HG03342 (cell line): ENCODE data around the gene EIF2AK2.
"Not testable (repeated sequence)": the region's sequence is repeated elsewhere in the genome, so short reads cannot be mapped to it uniquely, and the experiment has no call there.

Experiments used
- ATAC-seq: cut with Tn5 transposase; IDR thresholded peaks from one replicate; pipeline ENCODE4 v1.9.1; 2021; ENCODE audit warnings: mild to moderate bottlenecking, moderate library complexity; ENCODE audit not compliant: unreplicated experiment

EIF2AK2 gene

GRCh38 chr2:37156857-37157714 is at the start of gene EIF2AK2:
EIF2AK2 (minus strand) TSS chr2:37156980; CDS start chr2:37147806, 9,174 bp downstream.
- ATAC-seq: peak; percentile 90

- ATAC-seq: no peak
Observed at GRCh38 chr2:37205689-37206341, 49.0 kb upstream of the EIF2AK2 start.

GRCh38 chr2:37205071-37205661 is 48.4 kb upstream of the EIF2AK2 start:
- ATAC-seq: not testable (repeated sequence)

GRCh38 chr2:37203708-37204107 is 46.9 kb upstream of the EIF2AK2 start:
- no peak for ATAC-seq

- ATAC-seq: no peak
Observed at GRCh38 chr2:37201766-37202165, 45.0 kb upstream of the EIF2AK2 start.

GRCh38 chr2:37201208-37201607 is 44.4 kb upstream of the EIF2AK2 start:
- ATAC-seq: no peak

GRCh38 chr2:37198681-37199065 is 41.9 kb upstream of the EIF2AK2 start:
- no peak for ATAC-seq

GRCh38 chr2:37196320-37197195 is 39.8 kb upstream of the EIF2AK2 start, which contains the start of gene CEBPZOS:
CEBPZOS (plus strand) TSS chr2:37196496; CDS start chr2:37199705, 3,209 bp downstream.
- peak; percentile 77 for ATAC-seq

GRCh38 chr2:37195862-37196319 is 39.1 kb upstream of the EIF2AK2 start:
- ATAC-seq: not testable (repeated sequence)

- no peak for ATAC-seq
Observed at GRCh38 chr2:37192551-37192950, 35.8 kb upstream of the EIF2AK2 start.

- no peak for ATAC-seq
Observed at GRCh38 chr2:37191747-37192146, 35.0 kb upstream of the EIF2AK2 start.

- no peak for ATAC-seq
Observed at GRCh38 chr2:37191253-37191652, 34.5 kb upstream of the EIF2AK2 start.

- ATAC-seq: no peak
Observed at GRCh38 chr2:37190290-37190689, 33.5 kb upstream of the EIF2AK2 start.

- ATAC-seq: no peak
Observed at GRCh38 chr2:37189452-37190153, 32.8 kb upstream of the EIF2AK2 start.

- ATAC-seq: no peak
Observed at GRCh38 chr2:37188570-37188969, 31.8 kb upstream of the EIF2AK2 start, which contains the start of gene SULT6B1. SULT6B1 (minus strand) TSS chr2:37188670; CDS start chr2:37188640, 30 bp downstream.

- no peak for ATAC-seq
Observed at GRCh38 chr2:37181726-37182684, 25.2 kb upstream of the EIF2AK2 start.

- no peak for ATAC-seq
Observed at GRCh38 chr2:37180640-37181039, 23.9 kb upstream of the EIF2AK2 start.

- no peak for ATAC-seq
Observed at GRCh38 chr2:37180006-37180639, 23.3 kb upstream of the EIF2AK2 start.
